IMR-90 (cell line): ENCODE measurements around the gene USP24. TPM values are rescaled to one million over a fixed set of nuclear protein-coding genes. Genes with fewer than 3 reads are reported as not detected.

Experiments used
- ATAC-seq: fragments of 200-7000 bp; cut with Tn5 transposase; 2 replicates; pipeline ENCODE4 v1.9.1; 2020; ENCODE audit warnings: low read depth, mild to moderate bottlenecking, moderate library complexity
- BruUV-seq: library from RNA; stranded (reverse); fragments of 400-500 nt; replicated peaks from 2 replicates; lab custom pipeline; 2021; lab: Mats Ljungman, UMichigan
- CTCF ChIA-PET: fragments of 300-600 bp; formaldehyde crosslinking; extraction: SDS; loops from one replicate; lab custom pipeline; 2021; ENCODE audit warnings: antibody characterized with exemption; lab: Yijun Ruan, JAX
- POLR2A ChIA-PET: fragments of 300-600 bp; sonication (Branson Sonifier 250); formaldehyde crosslinking; loops from one replicate; lab custom pipeline; 2022; ENCODE audit warnings: antibody characterized with exemption; ENCODE audit not compliant: unreplicated experiment; lab: Charles Lee
- DNase-seq: peaks from one replicate; pipeline ENCODE4 v3.0.0; 2013
- H2AFZ ChIP-seq: replicated peaks from 2 replicates; pipeline ENCODE3; 2013; ENCODE audit warnings: low read length, mild to moderate bottlenecking; ENCODE audit not compliant: poor library complexity
- H2AK5ac ChIP-seq: 2 replicates; pipeline ENCODE4 v1.6.1; 2013; ENCODE audit warnings: low read depth, low read length, inconsistent platforms
- H2AK9ac ChIP-seq: replicated peaks from 2 replicates; pipeline ENCODE3; 2013; ENCODE audit warnings: mild to moderate bottlenecking, low read depth, low read length, moderate library complexity; ENCODE audit not compliant: poor library complexity
- H2BK120ac ChIP-seq: 2 replicates; pipeline ENCODE4 v1.6.1; 2013; ENCODE audit warnings: low read depth, low read length, inconsistent platforms
- H2BK15ac ChIP-seq: 3 replicates; pipeline ENCODE4 v1.6.1; 2013; ENCODE audit warnings: low read depth, low read length, inconsistent platforms
- H2BK20ac ChIP-seq: 2 replicates; pipeline ENCODE4 v1.6.1; 2013; ENCODE audit warnings: low read depth, mild to moderate bottlenecking, inconsistent platforms, low read length, moderate library complexity
- H2BK5ac ChIP-seq: 2 replicates; pipeline ENCODE4 v1.6.1; 2013; ENCODE audit warnings: mild to moderate bottlenecking, low read depth, low read length, inconsistent platforms; ENCODE audit not compliant: poor library complexity, severe bottlenecking
- H3K14ac ChIP-seq: replicated peaks from 2 replicates; pipeline ENCODE4 v1.6.1; 2013; ENCODE audit warnings: low read depth, low read length, inconsistent platforms
- H3K18ac ChIP-seq: 2 replicates; pipeline ENCODE4 v1.6.1; 2013; ENCODE audit warnings: low read depth, low read length, control low read depth
- H3K23ac ChIP-seq: 2 replicates; pipeline ENCODE4 v1.6.1; 2013; ENCODE audit warnings: low read depth, low read length, inconsistent platforms
- H3K27ac ChIP-seq: 2 replicates; pipeline ENCODE4 v1.5.1; 2013; ENCODE audit warnings: mild to moderate bottlenecking, control low read depth, low read length; ENCODE audit not compliant: insufficient read depth
- H3K27me3 ChIP-seq: 2 replicates; pipeline ENCODE4 v1.6.1; 2013; ENCODE audit warnings: low read length; ENCODE audit not compliant: control insufficient read depth, insufficient read depth
- H3K36me3 ChIP-seq: 2 replicates; pipeline ENCODE4 v1.6.1; 2013; ENCODE audit warnings: low read length, mixed read lengths; ENCODE audit not compliant: control insufficient read depth, insufficient read depth
- H3K4ac ChIP-seq: 2 replicates; pipeline ENCODE4 v1.6.1; 2013; ENCODE audit warnings: low read depth, low read length, inconsistent platforms
- H3K4me1 ChIP-seq: 2 replicates; pipeline ENCODE4 v1.6.1; 2013; ENCODE audit warnings: low read length, mixed read lengths; ENCODE audit not compliant: control insufficient read depth, insufficient read depth
- H3K4me2 ChIP-seq: 2 replicates; pipeline ENCODE4 v1.6.1; 2013; ENCODE audit warnings: low read depth, mild to moderate bottlenecking, control low read depth, low read length, moderate library complexity
- H3K4me3 ChIP-seq: 2 replicates; pipeline ENCODE4 v1.5.1; 2013; ENCODE audit warnings: low read depth, mild to moderate bottlenecking, control low read depth, low read length, moderate library complexity; ENCODE audit not compliant: insufficient read depth
- H3K56ac ChIP-seq: 2 replicates; pipeline ENCODE4 v1.6.1; 2013; ENCODE audit warnings: low read length, inconsistent platforms; ENCODE audit not compliant: insufficient read depth; ENCODE audit errors: extremely low read depth
- H3K79me1 ChIP-seq, 2 experiments: 2 replicates each; pipeline ENCODE4 v1.6.1; 2013; ENCODE audit warnings: low read length in 2 of 2, inconsistent platforms in 1 of 2, low read depth in 1 of 2
- H3K9ac ChIP-seq: 2 replicates; pipeline ENCODE4 v1.6.1; 2013; ENCODE audit warnings: low read depth, low read length, control low read depth
- H3K9me1 ChIP-seq: 2 replicates; pipeline ENCODE4 v1.6.1; 2013; ENCODE audit warnings: low read length, inconsistent platforms; ENCODE audit not compliant: insufficient read depth
- H3K9me3 ChIP-seq: 2 replicates; pipeline ENCODE4 v1.6.1; 2013; ENCODE audit warnings: low read length; ENCODE audit not compliant: control insufficient read depth, insufficient read depth
- H4K20me1 ChIP-seq: 2 replicates; pipeline ENCODE4 v1.6.1; 2013; ENCODE audit warnings: low read length, inconsistent platforms; ENCODE audit not compliant: insufficient read depth
- H4K5ac ChIP-seq: 2 replicates; pipeline ENCODE4 v1.6.1; 2013; ENCODE audit warnings: mild to moderate bottlenecking, low read depth, low read length, control low read depth
- H4K8ac ChIP-seq, 2 experiments: 2 replicates each; pipeline ENCODE4 v1.6.1; 2013; ENCODE audit warnings: low read depth in 2 of 2, low read length in 2 of 2, control low read depth in 1 of 2, inconsistent platforms in 1 of 2
- H4K91ac ChIP-seq: 2 replicates; pipeline ENCODE4 v1.6.1; 2013; ENCODE audit warnings: low read depth, low read length, inconsistent platforms; ENCODE audit not compliant: insufficient read depth
- BHLHE40 ChIP-seq: fragments of 150-350 bp; IDR thresholded peaks from 2 replicates; pipeline ENCODE4 v1.6.1; 2016; ENCODE audit warnings: mild to moderate bottlenecking, low read depth, low read length
- CEBPB ChIP-seq: IDR thresholded peaks from 2 replicates; pipeline ENCODE4 v1.6.1; 2012; ENCODE audit warnings: low read depth, low read length, improper control_type of control experiment
- CHD1 ChIP-seq: IDR thresholded peaks from 2 replicates; pipeline ENCODE4 v1.6.1; 2012; ENCODE audit warnings: low read depth, low read length, improper control_type of control experiment
- FOS ChIP-seq: fragments of 150-350 bp; IDR thresholded peaks from 2 replicates; pipeline ENCODE4 v1.6.1; 2016; ENCODE audit warnings: low read depth, low read length
- MXI1 ChIP-seq: IDR thresholded peaks from 2 replicates; pipeline ENCODE4 v1.6.1; 2012; ENCODE audit warnings: low read depth, mild to moderate bottlenecking, low read length, moderate library complexity, borderline replicate concordance
- NFE2L2 ChIP-seq: fragments of 150-350 bp; IDR thresholded peaks from 2 replicates; pipeline ENCODE4 v1.6.1; 2016; ENCODE audit warnings: low read depth, mild to moderate bottlenecking, low read length
- RAD21 ChIP-seq: IDR thresholded peaks from 2 replicates; pipeline ENCODE4 v1.6.1; 2012; ENCODE audit warnings: low read length, improper control_type of control experiment
- RFX5 ChIP-seq: IDR thresholded peaks from 2 replicates; pipeline ENCODE4 v1.8.0; 2012; ENCODE audit warnings: low read depth, mild to moderate bottlenecking, low read length, moderate library complexity
- SMC3 ChIP-seq: fragments of 150-350 bp; IDR thresholded peaks from 2 replicates; pipeline ENCODE4 v1.6.1; 2016; ENCODE audit warnings: low read depth, mild to moderate bottlenecking, antibody characterized with exemption, low read length, moderate library complexity
- WGBS, 2 experiments: methylation state at CpG; one replicate each; pipeline versions ENCODE4 v1.1.5 to v1.1.7; 2013; ENCODE audit warnings: missing lambda C conversion rate in 2 of 2; ENCODE audit not compliant: insufficient read length in 1 of 2; ENCODE audit errors: extremely low coverage in 2 of 2; 5-methylcytosine and 5-hydroxymethylcytosine counted together
- dilution Hi-C: fragments of 300-500 bp; cut with HindIII; formaldehyde crosslinking; loops from one replicate; pipeline ENCODE4 v1.14.3; 2018; ENCODE audit warnings: low sequenced_read_pairs; ENCODE audit not compliant: unreplicated experiment
- in situ Hi-C: fragments of 300-500 bp; cut with MboI; formaldehyde crosslinking; loops from 3 replicates; pipeline ENCODE4 v1.14.3; 2019; ENCODE audit warnings: low sequenced_read_pairs, inconsistent platforms, mixed read lengths
- intact Hi-C: fragments of 100-400 bp; cut with micrococcal nuclease; formaldehyde crosslinking; loops from 2 replicates; pipeline ENCODE4 v1.10.0; 2022
- polyA plus RNA-seq, 3 experiments: library from polyadenylated mRNA; depleted of rRNA; stranded (reverse); fragments of >200 nt; gene quantifications; 2 replicates each; pipeline ENCODE4 v1.2.3, GENCODE V29; 2012; ENCODE audit warnings: low replicate concordance in 1 of 3
- total RNA-seq: library from RNA; depleted of rRNA; stranded (reverse); fragments of >200 nt; gene quantifications from 2 replicates; pipeline ENCODE4 v1.2.3, GENCODE V29; 2012
- TF ChIP-seq, protein P1 (sequence below): conservative IDR thresholded peaks from 2 replicates; pipeline ENCODE4 v1.5.1; 2012; ENCODE audit warnings: mild to moderate bottlenecking, low read depth, low read length, improper control_type of control experiment
- TF ChIP-seq, protein P2 (sequence below): fragments of 150-350 bp; IDR thresholded peaks from 2 replicates; pipeline ENCODE4 v1.6.1; 2016; ENCODE audit warnings: low read depth, mild to moderate bottlenecking, low read length, moderate library complexity, borderline replicate concordance

USP24 gene
- total and polyA plus RNA-seq, 2 of the 4 experiments (the other 2 are of a cell fraction) = 8.4 to 36.7 TPM

DNA sequence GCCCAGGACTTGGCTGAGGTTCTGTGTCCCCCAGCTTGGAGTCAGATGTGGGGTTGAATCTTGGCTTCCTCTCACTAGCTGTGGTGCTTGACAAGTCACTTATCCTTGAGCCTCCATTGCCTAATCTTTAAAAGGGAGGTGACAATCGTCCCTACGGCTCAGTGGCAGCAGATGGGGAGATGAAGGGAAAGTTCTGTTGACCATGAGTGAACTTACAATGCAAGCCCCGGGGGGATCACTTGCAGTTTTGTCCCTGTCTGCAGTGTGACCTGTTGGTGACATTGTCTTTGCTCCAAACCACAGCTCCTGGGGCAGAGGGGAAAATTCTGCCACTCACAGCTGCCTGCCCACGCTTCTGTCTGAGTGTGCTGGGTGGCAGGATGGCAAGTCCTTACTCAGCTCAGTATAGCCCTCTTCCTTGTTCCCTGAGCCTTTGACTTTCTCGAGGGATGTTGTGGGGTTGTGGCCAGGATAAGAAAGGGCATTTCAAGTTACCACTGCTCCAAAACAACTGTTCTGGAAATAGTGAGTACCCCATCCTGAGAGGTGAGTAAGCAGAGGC lies 174.2 kb downstream of the USP24 start:
- Histone ChIP-seq H2BK5ac (no peak overlapping the region), H4K8ac (no peak overlapping the region), H2BK120ac (no peak overlapping the region), H2AK5ac (no peak overlapping the region), H3K4me2 (no peak overlapping the region), H2BK20ac (no peak overlapping the region), H3K14ac (no peak overlapping the region), H3K18ac (no peak overlapping the region), H3K9me1 (0 out of 2 replicates have a peak, but pooled peaks cover 3% of the 10 kb centered on the region), H2AK9ac (peak overlapping the region; percentile 9), H3K56ac (no peak overlapping the region), H4K5ac (no peak overlapping the region), H4K20me1 (0 out of 2 replicates have a peak, but pooled peaks cover 4% of the 10 kb centered on the region), H3K27me3 (peaks cover 82% of the 10 kb centered on the region), H4K91ac (no peak overlapping the region), H3K23ac (no peak overlapping the region), H3K27ac (no peak overlapping the region), H2AFZ (no peak overlapping the region), H3K36me3 (no peaks in the 10 kb centered on the region), H2BK15ac (no peak overlapping the region), H3K79me1 (no peaks in the 10 kb centered on the region), H3K4me1 (peaks cover 2% of the 10 kb centered on the region; the same call in 1 of the 2 replicates), H3K4ac (no peak overlapping the region), H3K4me3 (no peak overlapping the region), H3K9ac (no peak overlapping the region), H3K9me3 (no peaks in the 10 kb centered on the region)
- no peak for TF ChIP-seq NFE2L2
- no peak for TF ChIP-seq CHD1
- no peak for TF ChIP-seq MXI1
- no peak for TF ChIP-seq FOS
- no peak for TF ChIP-seq BHLHE40
- no peak for TF ChIP-seq SMC3
- TF ChIP-seq, protein P1, sequence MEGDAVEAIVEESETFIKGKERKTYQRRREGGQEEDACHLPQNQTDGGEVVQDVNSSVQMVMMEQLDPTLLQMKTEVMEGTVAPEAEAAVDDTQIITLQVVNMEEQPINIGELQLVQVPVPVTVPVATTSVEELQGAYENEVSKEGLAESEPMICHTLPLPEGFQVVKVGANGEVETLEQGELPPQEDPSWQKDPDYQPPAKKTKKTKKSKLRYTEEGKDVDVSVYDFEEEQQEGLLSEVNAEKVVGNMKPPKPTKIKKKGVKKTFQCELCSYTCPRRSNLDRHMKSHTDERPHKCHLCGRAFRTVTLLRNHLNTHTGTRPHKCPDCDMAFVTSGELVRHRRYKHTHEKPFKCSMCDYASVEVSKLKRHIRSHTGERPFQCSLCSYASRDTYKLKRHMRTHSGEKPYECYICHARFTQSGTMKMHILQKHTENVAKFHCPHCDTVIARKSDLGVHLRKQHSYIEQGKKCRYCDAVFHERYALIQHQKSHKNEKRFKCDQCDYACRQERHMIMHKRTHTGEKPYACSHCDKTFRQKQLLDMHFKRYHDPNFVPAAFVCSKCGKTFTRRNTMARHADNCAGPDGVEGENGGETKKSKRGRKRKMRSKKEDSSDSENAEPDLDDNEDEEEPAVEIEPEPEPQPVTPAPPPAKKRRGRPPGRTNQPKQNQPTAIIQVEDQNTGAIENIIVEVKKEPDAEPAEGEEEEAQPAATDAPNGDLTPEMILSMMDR = no peak
- TF ChIP-seq RFX5 = no peak
- no peak for TF ChIP-seq RAD21
- no peak for TF ChIP-seq CEBPB
- TF ChIP-seq, protein P2, sequence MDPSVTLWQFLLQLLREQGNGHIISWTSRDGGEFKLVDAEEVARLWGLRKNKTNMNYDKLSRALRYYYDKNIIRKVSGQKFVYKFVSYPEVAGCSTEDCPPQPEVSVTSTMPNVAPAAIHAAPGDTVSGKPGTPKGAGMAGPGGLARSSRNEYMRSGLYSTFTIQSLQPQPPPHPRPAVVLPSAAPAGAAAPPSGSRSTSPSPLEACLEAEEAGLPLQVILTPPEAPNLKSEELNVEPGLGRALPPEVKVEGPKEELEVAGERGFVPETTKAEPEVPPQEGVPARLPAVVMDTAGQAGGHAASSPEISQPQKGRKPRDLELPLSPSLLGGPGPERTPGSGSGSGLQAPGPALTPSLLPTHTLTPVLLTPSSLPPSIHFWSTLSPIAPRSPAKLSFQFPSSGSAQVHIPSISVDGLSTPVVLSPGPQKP = no peak
- no TSS peak for BruUV-seq
- in situ Hi-C loops (no loop called here), dilution Hi-C loops (no loop called here), intact Hi-C loops (no loop called here)
- ChIA-PET CTCF (no interaction called here), POLR2A (no interaction called here)
- no peak for ATAC-seq
- DNase-seq = no peak
- no CpG with 5 or more reads among the region's 5 CpGs for whole genome bisulfite sequencing, 2 experiments
